Effector memory CD4-positive, alpha-beta T cell (primary cell): ENCODE data around the gene PLEKHM3.

Source experiments
- DNase-seq, 3 donors: peaks; one replicate each; pipeline ENCODE4 v3.0.0-alpha.2; 2020
- H3K27ac ChIP-seq: 2 replicates; pipeline ENCODE4 v1.7.0; 2013; ENCODE audit warnings: mild to moderate bottlenecking, low read length, moderate library complexity; ENCODE audit not compliant: insufficient read depth, poor library complexity, severe bottlenecking
- H3K27me3 ChIP-seq: replicated peaks from 2 replicates; pipeline ENCODE4 v1.7.0; 2013; ENCODE audit warnings: mild to moderate bottlenecking, low read length; ENCODE audit not compliant: insufficient read depth, control insufficient read depth, poor library complexity, severe bottlenecking
- H3K36me3 ChIP-seq: 2 replicates; pipeline ENCODE4 v1.7.0; 2013; ENCODE audit warnings: mild to moderate bottlenecking, low read length, moderate library complexity; ENCODE audit not compliant: control insufficient read depth, insufficient read depth
- H3K4me1 ChIP-seq: 2 replicates; pipeline ENCODE4 v1.7.0; 2013; ENCODE audit warnings: low read length, mild to moderate bottlenecking; ENCODE audit not compliant: control insufficient read depth, insufficient read depth, poor library complexity, severe bottlenecking
- H3K4me3 ChIP-seq: 2 replicates; pipeline ENCODE4 v1.7.0; 2013; ENCODE audit warnings: low read length, low read depth, mild to moderate bottlenecking; ENCODE audit not compliant: insufficient read depth, poor library complexity, severe bottlenecking
- H3K9me3 ChIP-seq: 2 replicates; pipeline ENCODE4 v1.7.0; 2013; ENCODE audit warnings: mild to moderate bottlenecking, low read length, moderate library complexity; ENCODE audit not compliant: control insufficient read depth

The PLEKHM3 gene

GRCh38 chr2:207784898-207785297, 240.4 kb downstream of the PLEKHM3 start:
- no peak for DNase-seq
- Histone ChIP-seq H3K4me1 (no peaks in the 10 kb centered on the region), H3K9me3 (no peaks in the 10 kb centered on the region), H3K4me3 (no peak overlapping the region), H3K36me3 (no peaks in the 10 kb centered on the region), H3K27ac (no peak overlapping the region), H3K27me3 (no peaks in the 10 kb centered on the region)

- no peaks in the 10 kb centered on the region for H3K27me3 ChIP-seq
- H3K4me3 ChIP-seq: no peak overlapping the region
- H3K27ac ChIP-seq: no peak overlapping the region
- H3K36me3 ChIP-seq: no peaks in the 10 kb centered on the region
- DNase-seq: no peak
- H3K4me1 ChIP-seq: no peaks in the 10 kb centered on the region
- no peaks in the 10 kb centered on the region for H3K9me3 ChIP-seq
These were observed 241.8 kb downstream of the PLEKHM3 start for GRCh38 chr2:207783514-207783913.

GRCh38 chr2:207782238-207783030, 242.9 kb downstream of the PLEKHM3 start:
- no peaks in the 10 kb centered on the region for H3K4me1 ChIP-seq
- no peak overlapping the region for H3K4me3 ChIP-seq
- H3K9me3 ChIP-seq: no peaks in the 10 kb centered on the region
- no peaks in the 10 kb centered on the region for H3K36me3 ChIP-seq
- H3K27me3 ChIP-seq: no peaks in the 10 kb centered on the region
- H3K27ac ChIP-seq: no peak overlapping the region
- no peak for DNase-seq

GRCh38 chr2:207779523-207779922, 245.8 kb downstream of the PLEKHM3 start:
- H3K4me1 ChIP-seq: no peaks in the 10 kb centered on the region
- H3K4me3 ChIP-seq: no peak overlapping the region
- no peak for DNase-seq
- H3K27ac ChIP-seq: no peak overlapping the region
- no peaks in the 10 kb centered on the region for H3K9me3 ChIP-seq
- H3K36me3 ChIP-seq: no peaks in the 10 kb centered on the region
- no peaks in the 10 kb centered on the region for H3K27me3 ChIP-seq

- H3K4me3 ChIP-seq: no peak overlapping the region
- H3K27ac ChIP-seq: no peak overlapping the region
- H3K9me3 ChIP-seq: no peaks in the 10 kb centered on the region
- no peak for DNase-seq
- no peaks in the 10 kb centered on the region for H3K4me1 ChIP-seq
- H3K27me3 ChIP-seq: no peaks in the 10 kb centered on the region
- H3K36me3 ChIP-seq: no peaks in the 10 kb centered on the region
These were observed 246.9 kb downstream of the PLEKHM3 start for GRCh38 chr2:207778298-207778882.

GRCh38 chr2:207777124-207777523, 248.2 kb downstream of the PLEKHM3 start:
- H3K4me3 ChIP-seq: no peak overlapping the region
- no peak overlapping the region for H3K27ac ChIP-seq
- no peak for DNase-seq
- no peaks in the 10 kb centered on the region for H3K27me3 ChIP-seq
- H3K9me3 ChIP-seq: no peaks in the 10 kb centered on the region
- no peaks in the 10 kb centered on the region for H3K4me1 ChIP-seq
- H3K36me3 ChIP-seq: no peaks in the 10 kb centered on the region

GRCh38 chr2:207775473-207775872, 249.9 kb downstream of the PLEKHM3 start:
- Histone ChIP-seq H3K4me1 (peaks cover 4% of the 10 kb centered on the region), H3K27me3 (no peaks in the 10 kb centered on the region), H3K36me3 (no peaks in the 10 kb centered on the region), H3K27ac (no peak overlapping the region), H3K9me3 (no peaks in the 10 kb centered on the region), H3K4me3 (no peak overlapping the region)
- no peak for DNase-seq

GRCh38 chr2:207772844-207773205, 252.5 kb downstream of the PLEKHM3 start:
- no peak overlapping the region for H3K27ac ChIP-seq
- no peak for DNase-seq
- H3K36me3 ChIP-seq: no peaks in the 10 kb centered on the region
- H3K9me3 ChIP-seq: no peaks in the 10 kb centered on the region
- H3K4me3 ChIP-seq: no peak overlapping the region
- H3K27me3 ChIP-seq: no peaks in the 10 kb centered on the region
- peaks cover 17% of the 10 kb centered on the region for H3K4me1 ChIP-seq

GRCh38 chr2:207772081-207772843, 253.1 kb downstream of the PLEKHM3 start:
- Histone ChIP-seq H3K9me3 (no peaks in the 10 kb centered on the region), H3K4me1 (peaks cover 22% of the 10 kb centered on the region), H3K27me3 (no peaks in the 10 kb centered on the region), H3K4me3 (no peak overlapping the region), H3K27ac (no peak overlapping the region), H3K36me3 (no peaks in the 10 kb centered on the region)
- no peak for DNase-seq

- Histone ChIP-seq H3K36me3 (no peaks in the 10 kb centered on the region), H3K4me3 (no peak overlapping the region), H3K4me1 (peaks cover 22% of the 10 kb centered on the region), H3K27me3 (peaks cover 4% of the 10 kb centered on the region), H3K9me3 (no peaks in the 10 kb centered on the region), H3K27ac (no peak overlapping the region)
- no peak for DNase-seq
These were observed 253.9 kb downstream of the PLEKHM3 start for GRCh38 chr2:207771421-207771820.
